GM20000 (cell line): Measurements from ENCODE around the gene KRT75.

Experiments
- DNase-seq: peaks from one replicate; pipeline ENCODE4 v3.0.0; 2012; ENCODE audit warnings: low spot score
- TF ChIP-seq, protein P1 (sequence below): IDR thresholded peaks from 2 replicates; pipeline ENCODE4 v1.5.1; 2012; ENCODE audit warnings: mild to moderate bottlenecking, control low read depth; ENCODE audit errors: extremely low read depth, missing control alignments

Gene KRT75

DNA sequence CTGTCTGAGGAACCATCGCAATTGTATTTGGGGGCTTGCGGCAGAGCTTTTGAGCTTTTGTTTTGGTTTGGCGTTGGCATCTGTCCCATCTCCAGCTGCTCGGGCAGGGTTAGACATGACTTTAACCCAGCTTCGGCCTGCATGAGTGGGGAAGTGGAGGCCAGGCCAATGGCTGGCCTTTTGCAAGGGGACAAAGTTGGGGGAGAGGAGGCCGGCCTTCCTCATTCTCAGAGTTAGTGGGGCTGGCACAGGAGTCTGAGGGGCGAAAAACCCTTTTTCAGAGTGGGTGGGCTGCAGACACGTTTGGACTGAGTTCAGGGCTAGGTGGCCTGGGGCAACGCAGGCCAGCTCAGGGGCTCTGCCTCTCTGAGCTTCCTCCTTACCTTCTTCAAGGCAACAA lies 33.3 kb downstream of the KRT75 start:
- TF ChIP-seq, protein P1, sequence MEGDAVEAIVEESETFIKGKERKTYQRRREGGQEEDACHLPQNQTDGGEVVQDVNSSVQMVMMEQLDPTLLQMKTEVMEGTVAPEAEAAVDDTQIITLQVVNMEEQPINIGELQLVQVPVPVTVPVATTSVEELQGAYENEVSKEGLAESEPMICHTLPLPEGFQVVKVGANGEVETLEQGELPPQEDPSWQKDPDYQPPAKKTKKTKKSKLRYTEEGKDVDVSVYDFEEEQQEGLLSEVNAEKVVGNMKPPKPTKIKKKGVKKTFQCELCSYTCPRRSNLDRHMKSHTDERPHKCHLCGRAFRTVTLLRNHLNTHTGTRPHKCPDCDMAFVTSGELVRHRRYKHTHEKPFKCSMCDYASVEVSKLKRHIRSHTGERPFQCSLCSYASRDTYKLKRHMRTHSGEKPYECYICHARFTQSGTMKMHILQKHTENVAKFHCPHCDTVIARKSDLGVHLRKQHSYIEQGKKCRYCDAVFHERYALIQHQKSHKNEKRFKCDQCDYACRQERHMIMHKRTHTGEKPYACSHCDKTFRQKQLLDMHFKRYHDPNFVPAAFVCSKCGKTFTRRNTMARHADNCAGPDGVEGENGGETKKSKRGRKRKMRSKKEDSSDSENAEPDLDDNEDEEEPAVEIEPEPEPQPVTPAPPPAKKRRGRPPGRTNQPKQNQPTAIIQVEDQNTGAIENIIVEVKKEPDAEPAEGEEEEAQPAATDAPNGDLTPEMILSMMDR: no peak
- DNase-seq: no peak

DNA sequence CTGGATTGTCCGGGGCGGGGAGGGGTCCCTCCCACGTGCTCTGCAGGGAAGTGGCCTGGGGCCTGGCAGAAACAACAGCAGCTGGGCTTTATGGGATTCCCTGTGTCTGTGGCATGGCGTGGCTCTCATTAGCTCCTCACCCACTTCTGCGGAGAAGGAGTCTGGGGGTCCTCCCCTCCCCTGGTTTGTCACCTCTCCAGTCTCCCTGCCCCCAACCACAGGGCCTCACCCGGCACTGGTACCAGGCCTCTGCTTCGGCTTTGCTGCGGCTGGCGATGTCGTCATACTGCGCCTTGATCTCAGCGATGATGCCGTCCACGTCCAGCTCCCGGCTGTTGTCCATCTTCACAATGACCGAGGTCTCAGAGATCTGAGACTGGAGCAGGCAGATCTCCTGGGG lies 34.4 kb downstream of the KRT75 start:
- TF ChIP-seq, protein P1: no peak
- DNase-seq: no peak

DNA sequence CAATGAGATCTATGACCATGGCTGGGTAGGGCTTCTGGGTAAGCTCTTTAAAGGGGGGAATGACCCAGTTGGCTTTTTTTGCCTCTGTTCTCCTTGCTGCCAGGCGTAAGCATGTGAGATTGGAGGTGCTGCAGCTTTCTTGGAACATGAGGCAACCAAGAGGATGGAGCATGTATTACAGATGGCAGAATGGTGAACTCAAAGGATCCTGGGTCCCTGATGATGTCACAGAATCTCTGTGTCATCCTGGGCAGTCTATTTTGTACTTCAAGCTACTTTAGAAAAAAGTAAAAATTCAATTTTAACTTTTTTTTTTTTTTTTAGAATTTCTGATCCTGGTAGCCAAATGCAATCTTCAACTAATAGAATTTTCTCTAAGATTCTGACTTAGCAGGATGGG lies 36.0 kb downstream of the KRT75 start:
- no peak for DNase-seq

DNA sequence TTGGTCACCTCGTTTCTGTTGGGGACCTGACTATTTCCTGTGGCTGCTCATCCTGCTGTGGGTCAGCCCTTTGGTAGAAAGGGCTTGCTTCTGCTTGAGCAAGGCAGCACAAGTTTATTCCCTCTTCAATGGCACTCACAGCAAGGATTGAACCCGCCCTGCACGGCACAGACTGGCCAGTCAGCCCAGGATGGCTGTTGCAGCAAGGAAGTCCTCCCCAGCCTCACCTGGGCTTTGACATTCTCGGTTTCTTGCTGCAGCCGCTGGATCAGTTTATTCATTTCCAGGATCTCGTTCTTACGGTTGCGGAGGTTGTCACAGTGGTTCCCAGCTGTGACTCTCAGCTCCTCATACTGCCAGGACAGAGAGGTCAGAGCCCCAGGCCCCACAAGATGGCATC lies 37.5 kb downstream of the KRT75 start:
- no peak for DNase-seq
- TF ChIP-seq, protein P1: no peak

More for the DNA sequence above, 36.0 kb downstream of the KRT75 start:
- TF ChIP-seq, protein P1: no peak

DNA sequence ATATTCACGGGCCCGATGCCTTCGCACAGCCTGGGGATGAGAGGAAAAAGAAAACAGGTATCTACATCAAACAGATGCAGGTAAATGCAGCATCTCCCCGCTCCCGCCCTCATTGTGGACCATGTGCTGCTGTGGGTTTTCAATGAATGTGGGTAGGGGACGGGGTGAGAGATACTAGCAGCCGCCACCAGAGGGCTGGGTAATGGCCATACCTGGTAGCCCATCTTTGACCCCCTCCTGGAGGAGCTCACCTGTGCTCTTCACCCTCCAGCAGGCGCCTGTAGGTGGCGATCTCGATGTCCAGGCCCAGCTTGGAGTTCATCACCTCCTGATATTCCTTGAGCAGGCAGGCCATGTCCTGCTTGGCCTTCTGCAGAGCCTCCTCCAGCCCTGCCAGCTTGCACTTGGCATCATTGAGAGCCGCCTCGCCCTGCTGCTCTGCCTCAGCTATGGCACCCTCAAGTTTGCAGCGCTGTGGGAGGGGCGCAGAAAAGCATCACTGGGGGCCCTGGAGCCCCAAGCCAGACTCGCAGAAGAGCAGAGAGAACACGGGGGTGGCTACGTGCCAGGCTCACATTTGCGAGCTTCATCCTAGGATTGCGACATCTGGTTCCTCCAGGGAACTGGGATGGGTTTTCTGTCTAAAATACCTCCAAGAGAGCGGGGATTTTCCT lies 38.3 kb downstream of the KRT75 start:
- TF ChIP-seq, protein P1: no peak
- DNase-seq: no peak

DNA sequence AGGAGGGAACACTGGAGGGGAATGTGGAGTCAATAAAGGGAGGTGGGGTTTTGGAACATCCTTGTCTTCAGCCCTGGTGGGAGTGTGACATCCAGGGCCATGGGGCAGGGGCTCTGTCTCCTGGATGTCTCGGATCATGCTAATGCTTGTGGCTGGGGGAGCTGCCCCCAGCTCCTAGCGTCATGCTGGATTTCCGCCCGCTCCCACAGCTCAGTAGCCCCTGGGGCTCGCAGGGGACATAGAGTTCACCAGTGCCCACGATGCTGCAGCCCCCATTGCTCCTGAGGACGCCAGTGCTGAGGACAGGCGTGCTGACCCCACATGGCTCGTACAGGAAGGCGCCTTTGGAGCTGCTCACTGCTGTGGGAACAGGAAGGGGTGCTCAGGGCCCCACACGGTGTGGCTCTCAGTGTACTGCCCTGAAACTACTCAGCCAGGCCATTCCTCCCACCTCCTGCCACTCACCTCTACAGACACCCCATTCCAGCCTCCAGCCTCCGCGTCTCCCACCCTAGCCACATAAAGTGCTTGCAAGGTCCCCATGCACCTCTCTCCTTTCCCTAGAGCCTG lies 39.2 kb downstream of the KRT75 start:
- TF ChIP-seq, protein P1: no peak
- no peak for DNase-seq

DNA sequence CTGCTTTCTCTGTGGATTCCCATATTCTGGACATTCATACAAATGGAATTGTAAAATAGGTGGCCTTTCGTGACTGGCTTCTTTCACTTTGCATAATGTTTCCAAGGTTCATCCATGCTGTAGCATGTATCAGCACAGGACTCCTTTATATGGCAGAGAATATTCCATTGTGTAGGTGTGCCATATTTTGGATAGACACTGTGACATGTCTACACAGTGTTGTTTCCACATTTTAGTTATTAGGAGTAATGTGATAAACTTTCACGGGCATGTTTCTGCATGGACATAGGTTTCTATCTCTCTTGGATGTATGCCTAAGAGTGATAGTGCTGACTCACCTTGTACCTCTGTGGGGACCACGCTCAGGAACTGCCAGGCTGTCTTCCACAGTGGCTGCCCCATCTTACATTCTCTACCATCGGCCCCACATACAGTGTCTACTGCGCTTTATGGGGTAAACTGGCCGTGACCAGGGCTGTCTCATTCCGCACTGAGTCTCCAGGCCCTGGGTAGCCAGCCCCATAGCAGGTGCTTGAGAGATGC lies 41.6 kb downstream of the KRT75 start:
- DNase-seq: no peak
- TF ChIP-seq, protein P1: no peak
